GM23338 (cell line): ENCODE measurements around the gene CTBP2.

Source experiments
- CTCF ChIP-seq, 2 experiments: fragments of 200-600 bp in 1 of 2; sonication (generic) in 1 of 2; conservative IDR thresholded peaks; 2 replicates each; pipeline versions ENCODE4 v1.5.1 to v1.6.1; 2016 to 2017; ENCODE audit warnings: antibody characterized with exemption in 2 of 2, low read depth in 2 of 2, mild to moderate bottlenecking in 2 of 2, moderate library complexity in 1 of 2
- EZH2 ChIP-seq: fragments of 200-600 bp; sonication (generic); IDR thresholded peaks from one replicate; pipeline ENCODE4 v1.8.0; 2017; ENCODE audit warnings: antibody characterized with exemption, mild to moderate bottlenecking, low read depth; ENCODE audit not compliant: unreplicated experiment
- POLR2AphosphoS5 ChIP-seq: IDR thresholded peaks from 2 replicates; pipeline ENCODE4 v1.6.1; 2016; ENCODE audit warnings: antibody characterized with exemption, low read depth

- TF ChIP-seq CTCF (conservative IDR thresholded peaks at IDR 0.05; ENCODE audit: low read depth in 2 of 2) (no peak), POLR2AphosphoS5 (no peak), EZH2 (no peak)
Measured at GRCh38 chr10:124997771-124998623, 162.4 kb downstream of the CTBP2 start.
